ENCODE results near the gene DRC1.

GRCh38 chr2:26451700-26452099, 50.0 kb downstream of the DRC1 start:
- no peak for TF ChIP-seq NR2F6 (IDR thresholded peaks at IDR 0.05)
- TF ChIP-seq NR2F6 (CRISPR knock-in tag; IDR thresholded peaks at IDR 0.05): no peak
- no peak for TF ChIP-seq BRF2 (CRISPR knock-in tag; IDR thresholded peaks at IDR 0.05)
- no peak for TF ChIP-seq TCF7 (IDR thresholded peaks at IDR 0.05; ENCODE audit: low read depth)
- TF ChIP-seq POLR2A (IDR thresholded peaks at IDR 0.05; ENCODE audit: insufficient read depth in 1 of 2, low read depth in 2 of 2, low read length in 2 of 2): no peak
